ENCODE data around the gene EIF4A3. TPM values are rescaled to one million over a fixed set of nuclear protein-coding genes. Genes with fewer than 3 reads are reported as not detected.

The EIF4A3 gene
- total and polyA plus RNA-seq, 8 donors, result 58.5 to 90.7 (median 84.3) TPM

DNA sequence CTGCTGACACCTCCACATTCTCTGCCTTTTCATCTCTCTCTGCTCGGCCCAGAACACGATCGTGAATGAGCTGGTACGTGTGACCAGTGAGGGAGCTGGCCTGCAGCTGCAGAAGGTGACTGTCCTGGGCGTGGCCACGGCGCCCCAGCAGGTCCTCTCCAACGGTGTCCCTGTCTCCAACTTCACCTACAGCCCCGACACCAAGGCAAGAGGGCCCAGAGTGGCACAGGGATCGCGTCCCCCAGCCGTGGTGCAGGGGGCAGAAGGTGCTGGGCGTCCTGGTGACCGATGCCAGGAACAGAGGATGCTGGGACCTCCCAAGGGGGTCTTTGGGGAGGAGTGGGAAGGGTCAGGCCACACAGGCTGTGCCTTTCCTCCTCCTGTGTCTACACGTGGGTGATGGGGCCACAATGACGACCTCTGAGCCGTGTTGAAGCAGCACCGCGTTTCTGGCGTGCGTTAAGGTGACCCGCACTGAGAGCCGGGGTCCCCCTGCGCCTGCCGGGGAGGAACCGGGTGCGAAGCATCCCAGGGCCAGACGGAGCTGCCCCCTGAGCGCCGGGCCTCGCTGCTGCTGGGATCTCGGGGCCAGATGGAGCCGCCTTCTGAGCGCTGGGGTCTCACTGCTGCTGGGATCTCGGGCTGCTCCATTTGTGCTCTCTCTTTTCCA, 28.2 kb downstream of the EIF4A3 start:
- TF ChIP-seq, protein P1, sequence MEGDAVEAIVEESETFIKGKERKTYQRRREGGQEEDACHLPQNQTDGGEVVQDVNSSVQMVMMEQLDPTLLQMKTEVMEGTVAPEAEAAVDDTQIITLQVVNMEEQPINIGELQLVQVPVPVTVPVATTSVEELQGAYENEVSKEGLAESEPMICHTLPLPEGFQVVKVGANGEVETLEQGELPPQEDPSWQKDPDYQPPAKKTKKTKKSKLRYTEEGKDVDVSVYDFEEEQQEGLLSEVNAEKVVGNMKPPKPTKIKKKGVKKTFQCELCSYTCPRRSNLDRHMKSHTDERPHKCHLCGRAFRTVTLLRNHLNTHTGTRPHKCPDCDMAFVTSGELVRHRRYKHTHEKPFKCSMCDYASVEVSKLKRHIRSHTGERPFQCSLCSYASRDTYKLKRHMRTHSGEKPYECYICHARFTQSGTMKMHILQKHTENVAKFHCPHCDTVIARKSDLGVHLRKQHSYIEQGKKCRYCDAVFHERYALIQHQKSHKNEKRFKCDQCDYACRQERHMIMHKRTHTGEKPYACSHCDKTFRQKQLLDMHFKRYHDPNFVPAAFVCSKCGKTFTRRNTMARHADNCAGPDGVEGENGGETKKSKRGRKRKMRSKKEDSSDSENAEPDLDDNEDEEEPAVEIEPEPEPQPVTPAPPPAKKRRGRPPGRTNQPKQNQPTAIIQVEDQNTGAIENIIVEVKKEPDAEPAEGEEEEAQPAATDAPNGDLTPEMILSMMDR (IDR thresholded peaks at IDR 0.05), result no peak
- no peaks in the 10 kb centered on the region for H3K27me3 ChIP-seq
- DNase-seq, result no peak
- no peak for ATAC-seq
- H3K4me3 ChIP-seq, result no peak overlapping the region
- no peaks in the 10 kb centered on the region for H3K4me1 ChIP-seq
- H3K36me3 ChIP-seq, result peaks cover 0 to 20% of the 10 kb centered on the region in 2 donors
- H3K9me3 ChIP-seq, result no peaks in the 10 kb centered on the region
- no peak overlapping the region for H3K27ac ChIP-seq
- intact Hi-C loops (cut with DNase I), result no loop called here

DNA sequence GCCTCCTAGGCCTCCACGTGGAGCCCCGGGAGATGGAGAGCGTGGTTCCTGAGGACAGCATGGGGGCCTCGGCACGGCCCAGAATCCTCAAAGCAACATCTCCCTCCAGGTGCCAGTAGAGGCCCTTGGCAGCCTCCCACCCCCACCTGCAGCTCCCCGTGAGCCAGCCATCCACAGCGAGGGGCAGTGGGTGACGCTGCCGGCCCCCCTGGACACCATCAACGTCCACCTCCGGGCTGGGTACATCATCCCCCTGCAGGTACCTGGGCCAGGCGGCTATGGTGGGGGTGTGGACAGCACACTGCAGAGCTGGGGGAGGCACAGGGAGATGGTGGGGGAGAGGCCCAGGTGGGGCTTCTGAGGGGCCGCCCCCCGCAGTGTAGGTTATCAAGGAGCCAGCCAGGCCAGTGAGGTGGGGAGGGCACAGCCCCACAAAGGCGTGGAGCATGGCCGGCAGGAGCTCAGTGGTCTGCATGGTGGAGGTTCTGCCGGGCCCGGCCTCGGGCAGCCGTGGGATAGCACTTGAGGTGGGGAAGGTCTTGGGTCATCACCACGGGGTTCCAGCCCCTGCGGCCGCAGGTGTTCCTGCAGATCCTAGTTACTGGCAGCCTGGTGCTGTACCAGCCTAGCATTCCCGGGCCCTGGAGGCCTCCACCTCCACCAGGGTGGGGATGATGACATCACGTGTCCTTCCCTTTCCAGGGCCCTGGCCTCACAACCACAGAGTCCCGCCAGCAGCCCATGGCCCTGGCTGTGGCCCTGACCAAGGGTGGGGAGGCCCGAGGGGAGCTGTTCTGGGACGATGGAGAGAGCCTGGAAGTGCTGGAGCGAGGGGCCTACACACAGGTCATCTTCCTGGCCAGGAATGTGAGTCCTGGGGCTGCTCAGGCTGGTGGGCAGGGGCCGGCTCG, 29.2 kb downstream of the EIF4A3 start:
- intact Hi-C loops (cut with DNase I), result no loop called here
- DNase-seq (no peak), ATAC-seq (no peak)
- no peak overlapping the region for H3K4me3 ChIP-seq
- H3K9me3 ChIP-seq, result no peaks in the 10 kb centered on the region
- no peaks in the 10 kb centered on the region for H3K4me1 ChIP-seq
- peaks cover 0 to 29% of the 10 kb centered on the region in 2 donors for H3K36me3 ChIP-seq
- H3K27ac ChIP-seq, result no peak overlapping the region
- TF ChIP-seq, protein P1 (IDR thresholded peaks at IDR 0.05), result no peak
- no peaks in the 10 kb centered on the region for H3K27me3 ChIP-seq

DNA sequence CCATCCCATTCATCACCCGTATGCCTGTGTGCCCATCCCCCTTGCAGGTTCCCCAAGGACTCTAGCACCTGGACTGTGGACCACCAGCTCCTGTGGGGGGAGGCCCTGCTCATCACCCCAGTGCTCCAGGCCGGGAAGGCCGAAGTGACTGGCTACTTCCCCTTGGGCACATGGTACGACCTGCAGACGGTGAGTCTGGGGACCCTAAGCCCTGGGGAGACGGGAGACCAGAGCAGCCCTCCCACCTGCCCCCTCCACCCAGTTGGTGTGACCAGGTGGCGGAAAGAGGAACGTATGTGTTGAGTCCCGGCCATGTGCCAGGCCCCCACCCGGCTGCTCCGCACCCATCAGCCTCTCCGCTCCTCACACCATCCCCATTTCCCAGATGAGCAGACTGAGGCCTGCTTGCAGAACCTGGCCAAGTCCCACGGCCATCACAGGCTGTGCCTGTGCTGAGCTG, 30.0 kb downstream of the EIF4A3 start:
- no peak overlapping the region for H3K27ac ChIP-seq
- TF ChIP-seq, protein P1 (IDR thresholded peaks at IDR 0.05), result no peak
- H3K27me3 ChIP-seq, result no peaks in the 10 kb centered on the region
- H3K4me1 ChIP-seq, result no peaks in the 10 kb centered on the region
- peaks cover 0 to 37% of the 10 kb centered on the region in 2 donors for H3K36me3 ChIP-seq
- DNase-seq (no peak), ATAC-seq (no peak)
- intact Hi-C loops (cut with DNase I), result no loop called here
- H3K4me3 ChIP-seq, result no peak overlapping the region
- H3K9me3 ChIP-seq, result no peaks in the 10 kb centered on the region

DNA sequence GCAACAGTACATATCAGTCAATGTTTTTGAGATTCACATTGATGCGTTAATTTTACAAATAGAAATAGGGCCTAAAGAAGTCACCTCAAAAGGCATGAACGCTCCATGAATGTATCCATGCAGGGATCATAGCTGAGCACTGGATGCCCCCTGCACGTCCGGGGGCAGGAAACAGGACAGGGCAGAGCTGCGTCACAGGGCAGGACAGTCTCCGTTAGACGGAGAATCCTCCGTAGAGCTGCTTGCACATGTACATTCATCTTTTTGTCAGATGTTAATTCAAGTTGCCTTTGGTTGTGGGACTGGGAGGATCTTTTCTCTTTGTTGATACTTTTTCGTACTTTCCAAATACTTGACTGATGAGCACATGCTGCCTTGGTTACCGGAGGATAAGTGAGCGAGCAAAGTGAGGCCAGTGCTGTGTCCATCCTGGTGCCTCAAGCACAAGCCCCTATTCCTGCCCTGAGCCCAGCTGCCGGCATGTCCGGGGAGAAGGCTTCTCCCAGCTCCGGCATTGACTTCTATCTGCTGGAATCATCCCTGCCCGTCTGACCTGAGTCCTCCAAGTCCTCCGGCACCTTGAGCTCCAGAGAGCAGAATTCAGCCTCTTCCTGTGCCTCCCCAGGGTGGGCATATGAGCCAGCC, 30.5 kb downstream of the EIF4A3 start:
- Histone ChIP-seq H3K4me3 (no peak overlapping the region), H3K9me3 (no peaks in the 10 kb centered on the region), H3K36me3 (peaks cover 0 to 38% of the 10 kb centered on the region in 2 donors), H3K27ac (no peak overlapping the region), H3K4me1 (no peaks in the 10 kb centered on the region), H3K27me3 (no peaks in the 10 kb centered on the region)
- TF ChIP-seq, protein P1 (IDR thresholded peaks at IDR 0.05), result no peak
- ATAC-seq, result no peak
- intact Hi-C loops (cut with DNase I), result no loop called here
- no peak for DNase-seq

DNA sequence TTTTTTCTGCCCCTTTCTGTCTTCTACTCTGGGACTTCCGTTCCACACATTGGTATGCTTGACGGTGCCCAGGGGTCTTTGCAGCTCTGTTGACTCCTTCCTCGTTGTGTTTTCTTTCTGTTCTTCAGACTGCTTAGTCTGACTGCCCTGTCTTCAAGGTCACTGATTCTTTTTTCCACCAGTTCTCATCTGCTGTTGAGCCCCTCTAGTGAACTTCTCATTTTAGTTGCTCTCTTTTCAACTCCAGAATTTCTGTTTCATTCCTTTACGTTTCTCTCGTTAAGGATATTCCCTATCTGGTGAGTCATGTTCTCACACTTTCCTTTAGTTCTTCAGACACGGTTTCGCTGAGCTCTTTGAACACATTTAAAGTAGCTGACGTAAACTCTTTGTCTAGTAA, 31.8 kb downstream of the EIF4A3 start:
- DNase-seq, result no peak

More for the DNA sequence above, 31.8 kb downstream of the EIF4A3 start:
- Histone ChIP-seq H3K27me3 (no peaks in the 10 kb centered on the region), H3K36me3 (peaks cover 0 to 38% of the 10 kb centered on the region in 2 donors), H3K9me3 (no peaks in the 10 kb centered on the region), H3K4me1 (no peaks in the 10 kb centered on the region), H3K27ac (no peak overlapping the region), H3K4me3 (no peak overlapping the region)
- TF ChIP-seq, protein P1 (IDR thresholded peaks at IDR 0.05), result no peak
- ATAC-seq, result no peak
- intact Hi-C loops (cut with DNase I), result no loop called here

All from left lung (tissue), 10 donors.